NCI-H774 (cell line): ENCODE data around the gene LRRC75B.
"Not testable (repeated sequence)": the region's sequence is repeated elsewhere in the genome, so short reads cannot be mapped to it uniquely, and the experiment has no call there.

Experiments
- DNase-seq: peaks from one replicate; lab custom pipeline; 2025; lab: John Stamatoyannopoulos, UW

LRRC75B gene

DNA sequence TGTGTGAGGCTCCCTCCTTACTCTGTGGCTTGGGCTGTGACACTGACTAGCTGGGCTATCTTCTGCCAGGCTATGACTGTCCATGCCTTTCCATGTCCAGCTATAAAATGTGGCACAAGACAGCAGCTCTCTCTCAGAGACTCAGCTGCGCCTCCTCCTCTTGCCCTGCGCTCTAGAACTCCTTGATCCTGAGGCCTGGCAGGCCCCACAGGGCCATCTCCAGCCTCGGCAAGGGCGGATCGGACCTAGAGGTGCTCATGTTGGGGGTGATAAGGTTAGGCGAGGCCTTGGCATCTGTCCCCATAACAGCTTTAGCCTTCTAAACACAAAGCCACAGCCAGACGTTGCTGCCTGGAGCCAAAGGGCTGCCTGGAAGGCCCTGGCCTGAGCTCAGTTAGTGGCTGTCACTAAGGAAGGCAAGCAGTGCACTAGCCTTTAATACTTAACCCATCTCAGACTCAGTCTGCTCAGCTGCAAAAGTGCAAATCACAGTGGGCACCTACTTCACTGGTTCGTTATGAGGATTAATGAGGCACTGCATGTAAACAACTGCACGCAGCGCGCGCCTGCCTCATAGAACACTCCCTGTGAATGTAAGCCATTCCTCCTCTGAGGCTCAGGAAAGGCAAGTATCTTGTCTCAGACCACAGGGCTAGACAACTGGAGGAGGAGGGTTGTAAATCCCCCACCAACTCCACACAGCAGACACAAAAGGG lies 39.1 kb downstream of the LRRC75B start:
- DNase-seq = no peak

DNA sequence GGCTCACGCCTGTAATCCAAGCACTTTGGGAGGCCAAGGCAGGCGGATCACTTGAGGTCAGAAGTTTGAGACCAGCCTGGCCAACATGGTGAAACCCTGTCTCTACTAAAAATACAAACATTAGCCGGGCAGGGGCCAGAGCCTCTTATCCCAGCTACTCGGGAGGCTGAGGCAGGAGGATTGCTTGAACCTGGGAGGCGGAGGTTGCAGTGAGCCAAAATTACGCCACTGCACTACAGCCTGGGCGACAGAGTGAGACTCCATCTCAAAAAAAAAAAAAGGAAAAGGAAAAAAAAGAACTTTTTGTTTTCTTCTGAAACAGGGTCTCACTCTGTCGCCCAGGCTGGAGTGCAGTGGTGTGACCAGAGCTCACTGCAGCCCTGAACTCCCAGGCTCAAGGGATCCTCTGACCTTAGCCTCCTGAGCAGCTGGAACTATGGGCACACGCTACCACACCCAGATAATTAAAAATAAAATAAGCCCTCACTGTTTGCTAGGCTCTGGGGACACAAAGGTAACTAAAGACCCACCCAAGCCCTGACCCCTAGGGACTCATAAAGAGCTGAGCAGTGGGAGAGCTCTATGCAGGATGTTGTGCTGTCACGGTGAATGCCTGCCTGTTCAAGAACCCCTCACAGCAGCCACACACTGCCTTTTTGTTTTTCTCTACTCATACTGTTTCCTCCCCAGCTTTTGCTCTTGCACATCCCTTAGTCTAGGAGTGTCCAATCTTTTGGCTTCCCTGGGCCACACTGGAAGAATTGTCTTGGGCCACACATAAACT lies 40.2 kb downstream of the LRRC75B start:
- not testable (repeated sequence) for DNase-seq

DNA sequence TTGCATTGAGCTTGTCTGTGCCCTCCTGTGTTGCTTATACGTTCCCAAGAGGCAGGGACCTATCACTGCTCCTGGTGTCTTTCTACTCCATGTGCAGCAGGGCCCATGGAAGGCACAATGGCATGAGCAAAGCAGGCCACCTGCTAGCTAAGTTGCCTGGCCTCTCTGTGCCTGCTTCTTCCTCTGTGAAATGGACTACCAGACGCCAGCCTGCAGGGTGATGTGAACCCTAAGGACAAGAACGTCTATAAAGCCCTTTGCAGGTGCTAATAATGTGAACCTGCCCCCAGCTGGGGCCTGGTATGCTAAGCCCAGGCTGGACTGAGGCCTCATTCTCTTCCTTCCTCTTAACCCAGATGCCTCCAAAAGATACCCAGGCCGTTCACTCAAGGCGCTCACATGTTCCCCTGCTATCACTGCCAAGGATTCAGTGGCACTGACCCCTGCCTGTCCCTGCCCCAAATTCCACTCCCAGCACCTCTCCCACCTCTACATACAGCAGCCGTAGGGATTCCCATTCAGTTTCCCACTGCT lies 41.9 kb downstream of the LRRC75B start:
- DNase-seq = no peak

DNA sequence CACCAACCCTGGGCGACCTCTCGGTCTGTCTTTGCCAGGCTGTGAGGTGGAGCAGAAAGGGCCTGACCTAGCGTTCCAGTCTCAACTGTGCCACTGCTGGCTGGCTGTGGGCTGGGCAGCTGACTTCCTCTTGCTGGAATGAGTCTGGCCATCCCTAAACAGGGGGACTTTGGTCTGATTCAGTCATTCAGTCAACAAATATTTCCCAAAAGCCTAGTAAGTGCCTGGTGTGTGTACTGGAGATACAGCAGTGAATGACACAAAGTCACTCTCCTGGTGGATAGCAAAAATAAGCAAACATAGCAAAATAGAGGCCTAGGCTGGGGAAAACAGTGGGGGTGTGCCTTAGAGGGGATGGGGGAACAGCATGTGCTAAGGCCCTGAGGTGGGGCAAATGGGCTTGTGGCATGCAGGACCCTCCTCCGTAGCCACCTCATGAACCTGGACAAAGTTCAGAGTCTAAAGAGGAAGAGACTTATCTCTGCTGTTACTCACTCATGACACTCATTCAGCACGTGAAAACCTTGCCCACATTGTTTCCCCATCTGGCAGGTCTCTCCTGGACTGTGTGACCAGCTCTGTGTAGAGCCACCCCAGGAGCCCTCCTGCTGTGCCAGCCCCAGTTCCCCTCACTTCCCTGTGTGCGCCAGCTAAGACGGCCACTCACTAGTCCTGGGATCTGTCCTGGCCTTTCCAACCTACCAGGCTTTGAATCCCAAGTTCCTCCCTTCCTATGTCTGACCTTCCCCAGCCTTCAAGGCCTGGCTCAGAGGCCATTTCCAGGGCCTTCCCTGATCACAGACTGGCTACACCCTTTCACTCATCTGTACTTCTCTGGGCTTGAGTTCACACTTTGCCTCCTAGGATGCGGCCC lies 42.6 kb downstream of the LRRC75B start:
- no peak for DNase-seq

DNA sequence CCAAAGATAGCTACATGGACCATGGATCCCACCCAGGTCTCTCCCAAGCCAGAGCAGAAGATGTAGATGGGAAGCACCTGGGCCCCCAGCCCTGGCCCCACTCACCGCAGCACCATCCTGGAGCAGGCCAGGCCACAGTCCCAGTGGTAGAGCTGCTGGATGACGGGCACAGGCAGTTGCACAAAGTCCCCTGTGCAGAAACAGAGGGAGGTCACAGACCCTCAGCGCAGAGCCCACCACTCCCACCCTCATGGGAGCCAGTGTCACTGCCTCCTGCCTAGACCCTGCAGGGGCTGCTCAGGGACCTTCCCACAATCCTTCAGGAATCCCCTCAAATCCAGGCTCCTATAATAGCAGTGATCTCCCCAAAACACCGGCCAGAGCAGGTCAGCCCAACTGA lies 44.1 kb downstream of the LRRC75B start:
- DNase-seq = no peak

DNA sequence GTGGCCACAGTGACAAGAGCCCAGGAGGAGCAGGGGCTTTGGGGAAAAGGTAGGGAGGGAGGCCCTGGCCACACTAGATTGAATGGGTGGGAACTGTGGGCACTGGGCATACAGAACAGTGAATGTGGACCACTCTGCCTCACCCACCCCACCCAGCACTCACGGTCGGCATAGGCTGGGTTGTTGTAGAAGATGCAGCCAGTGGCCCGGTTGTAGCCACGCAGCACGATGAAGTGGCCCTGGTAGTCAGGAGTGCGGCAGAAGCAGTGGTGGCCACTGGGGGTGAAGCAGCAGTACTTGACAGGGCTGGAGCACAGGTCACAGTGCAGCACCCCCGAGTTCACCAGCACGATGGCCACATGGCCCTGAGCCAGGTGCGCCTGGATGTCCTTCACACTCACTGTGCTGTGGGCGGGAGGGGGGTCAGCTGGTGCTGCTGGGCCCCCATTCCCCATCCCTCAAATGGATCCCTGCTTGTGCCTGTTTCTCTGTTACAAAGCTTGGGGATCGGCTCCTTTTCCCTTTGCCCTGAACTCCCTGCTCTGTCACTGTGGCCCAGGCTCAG lies 49.1 kb downstream of the LRRC75B start:
- no peak for DNase-seq

DNA sequence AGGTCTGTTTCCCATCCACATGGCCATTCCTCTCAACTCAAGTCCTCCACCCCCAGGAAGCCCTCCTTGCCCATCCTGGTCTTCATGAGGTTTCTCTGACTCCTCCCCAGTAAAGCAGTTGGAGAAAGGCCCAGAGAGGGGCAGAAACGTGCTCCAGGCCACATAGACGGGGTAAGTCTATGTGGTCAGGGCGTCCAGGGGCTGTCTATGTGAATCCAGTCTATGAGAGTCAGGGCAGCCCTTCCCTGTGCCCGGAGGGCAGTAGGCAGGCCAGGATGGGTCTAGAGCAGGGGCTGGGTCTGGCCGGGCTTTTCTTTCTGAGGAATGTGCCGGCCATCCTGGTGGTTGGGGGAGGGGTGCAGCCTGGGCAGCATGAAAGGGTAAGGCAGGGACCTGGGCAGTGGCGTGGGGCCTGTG lies 49.7 kb downstream of the LRRC75B start:
- DNase-seq = no peak

DNA sequence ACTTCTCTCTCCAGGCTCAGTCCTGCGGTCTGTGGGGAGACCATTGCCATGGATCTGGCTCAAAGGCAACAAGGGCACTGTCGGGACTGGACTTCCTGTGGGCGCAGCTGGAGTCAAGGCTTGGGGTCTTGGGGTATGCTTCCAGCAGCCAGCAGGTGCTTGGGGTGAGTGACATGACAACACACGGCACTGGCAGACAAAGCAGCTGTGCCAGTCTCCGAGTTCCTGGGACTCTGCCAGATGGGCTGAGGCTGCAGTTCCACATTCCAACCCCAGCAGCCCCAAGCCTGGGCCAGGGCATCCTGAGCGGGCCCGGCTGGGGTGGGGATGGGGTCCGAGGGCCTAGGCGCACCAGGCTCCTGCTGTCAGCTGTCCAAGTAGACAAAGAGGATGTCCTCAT lies 50.2 kb downstream of the LRRC75B start:
- DNase-seq = no peak

DNA sequence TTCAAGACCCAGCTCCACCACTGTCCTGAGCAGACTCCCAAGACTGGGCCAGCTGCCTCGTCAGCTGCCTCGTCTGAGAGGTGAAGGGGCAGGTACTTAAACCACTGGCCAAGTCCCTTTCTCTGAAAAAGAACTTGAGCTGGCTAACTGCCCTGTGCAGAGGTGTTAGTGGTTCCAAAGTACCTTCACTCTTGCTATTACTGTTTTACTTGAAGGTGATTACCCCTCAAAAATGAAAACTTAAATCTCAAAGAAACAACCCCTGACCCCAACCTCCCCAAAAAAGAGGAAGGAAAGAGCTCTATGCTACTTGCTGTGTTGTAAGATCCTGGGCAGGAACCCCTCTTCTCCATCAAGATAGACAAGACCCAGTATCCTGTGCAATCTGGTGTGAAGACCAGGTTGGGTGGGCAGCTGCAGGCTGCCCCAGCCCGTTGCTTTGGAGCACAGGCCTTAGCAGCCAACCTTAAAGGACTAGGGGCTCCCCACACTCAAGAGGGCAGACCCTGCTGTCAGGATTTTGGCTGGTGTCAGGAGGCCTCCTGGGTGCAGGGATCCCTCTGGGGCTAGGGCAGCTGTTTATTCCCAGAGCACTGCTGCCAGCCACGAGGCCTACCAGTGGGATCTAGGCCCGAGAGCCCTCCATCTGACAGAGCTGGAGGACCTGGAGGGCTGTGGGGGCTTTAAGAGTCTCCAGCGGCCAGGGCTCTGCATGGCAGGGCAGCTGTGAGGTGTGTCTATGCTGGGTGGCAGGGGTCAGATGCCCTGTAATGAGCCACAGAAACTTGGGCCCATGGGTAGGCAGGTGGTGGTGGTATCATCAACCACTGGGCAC lies 51.0 kb downstream of the LRRC75B start:
- no peak for DNase-seq

DNA sequence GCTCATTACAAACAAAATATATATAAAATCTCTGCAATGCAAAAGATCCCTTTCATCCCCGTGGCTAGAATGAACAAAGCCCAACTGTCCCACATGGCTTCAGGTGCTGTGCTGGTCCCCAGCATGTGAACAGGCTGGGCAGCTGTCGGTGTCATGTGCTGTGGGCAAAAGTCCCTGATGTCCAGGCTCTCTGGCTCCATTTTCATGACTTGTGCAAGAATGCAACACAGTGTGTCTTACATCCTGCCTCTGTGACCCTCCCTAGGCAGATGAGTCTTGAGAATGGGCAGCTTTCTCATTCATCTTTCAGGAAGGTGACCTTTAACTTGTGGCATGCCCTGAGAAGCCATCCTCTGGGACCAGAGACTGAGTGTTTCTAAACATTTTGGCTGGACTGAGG lies 52.4 kb downstream of the LRRC75B start:
- no peak for DNase-seq

DNA sequence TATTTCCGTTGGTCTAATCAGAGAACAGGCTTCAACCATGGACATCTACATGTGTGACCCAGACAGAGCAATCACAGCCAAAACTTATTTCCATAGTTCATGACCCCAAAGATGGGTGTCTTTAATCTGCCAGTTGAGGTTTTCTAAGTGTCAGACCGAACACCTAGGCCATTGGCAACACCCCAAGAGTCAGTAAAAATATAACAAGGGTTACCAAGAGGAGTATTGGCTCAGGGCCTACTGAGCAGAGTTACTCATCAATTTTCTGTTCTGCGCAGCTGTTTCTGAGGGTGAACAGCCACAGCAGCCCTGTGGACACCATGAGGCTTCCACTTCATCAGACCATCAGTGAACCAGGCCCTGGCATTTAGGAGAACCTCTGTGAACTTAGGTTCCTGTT lies 56.8 kb downstream of the LRRC75B start:
- DNase-seq = no peak
